Measurements from ENCODE around the gene WDR82. TPM values are rescaled to one million over a fixed set of nuclear protein-coding genes. Genes with fewer than 3 reads are reported as not detected.

Gene WDR82
- total and polyA plus RNA-seq, 2 of the 4 experiments (the other 2 are of a cell fraction): 38.1 to 68.1 TPM

GRCh38 chr3:52256622-52257021 is 21.8 kb downstream of the WDR82 start:
- no peak overlapping the region for H4K5ac ChIP-seq (ENCODE audit: low read depth, low read length)
- DNase-seq: no peak
- no peak overlapping the region for H4K8ac ChIP-seq (ENCODE audit: low read depth in 2 of 2, low read length in 2 of 2)
- no peak overlapping the region for H2BK120ac ChIP-seq (ENCODE audit: low read depth, low read length)
- no peak overlapping the region for H3K23ac ChIP-seq (ENCODE audit: low read depth, low read length)
- H2BK15ac ChIP-seq (ENCODE audit: low read depth, low read length): no peak overlapping the region
- no peak overlapping the region for H3K9ac ChIP-seq (ENCODE audit: low read depth, low read length)
- H3K4ac ChIP-seq (ENCODE audit: low read depth, low read length): no peak overlapping the region
- in situ Hi-C loops (cut with MboI; ENCODE audit: low sequenced_read_pairs) (no loop called here), dilution Hi-C loops (cut with HindIII; ENCODE audit: low sequenced_read_pairs, unreplicated experiment) (no loop called here), intact Hi-C loops (cut with micrococcal nuclease) (no loop called here)
- no peak overlapping the region for H3K18ac ChIP-seq (ENCODE audit: low read depth, low read length)
- peaks cover 15 to 54% of the 10 kb centered on the region in 2 experiments for H3K79me1 ChIP-seq (ENCODE audit: low read depth in 1 of 2, low read length in 2 of 2)
- TF ChIP-seq POLR2A (IDR thresholded peaks at IDR 0.05; ENCODE audit: low read depth, low read length) (no peak), RFX5 (IDR thresholded peaks at IDR 0.05; ENCODE audit: low read depth, low read length) (no peak), ELK1 (IDR thresholded peaks at IDR 0.05; ENCODE audit: borderline replicate concordance, low read depth, low read length) (no peak)
- H2AK5ac ChIP-seq (ENCODE audit: low read depth, low read length): no peak overlapping the region
- H3K27ac ChIP-seq (ENCODE audit: insufficient read depth, low read length): no peak overlapping the region
- POLR2A ChIA-PET (ENCODE audit: unreplicated experiment): interaction anchor here (0.5 kb wide), 1 partner anchor 1993 kb away, joined by 4 read pairs; no protein-coding TSS in a partner anchor
- no peaks in the 10 kb centered on the region for H3K9me1 ChIP-seq (ENCODE audit: insufficient read depth, low read length)
- peaks cover 20% of the 10 kb centered on the region for H4K20me1 ChIP-seq (ENCODE audit: insufficient read depth, low read length)
- H2BK5ac ChIP-seq (ENCODE audit: low read depth, low read length, poor library complexity, severe bottlenecking): no peak overlapping the region
- no peak overlapping the region for H3K14ac ChIP-seq (replicated peaks; ENCODE audit: low read depth, low read length)
- 0 out of 2 replicates have a peak, but pooled peaks cover 2% of the 10 kb centered on the region for H3K4me1 ChIP-seq (ENCODE audit: control insufficient read depth, insufficient read depth, low read length)
- no peak overlapping the region for H2AK9ac ChIP-seq (replicated peaks; ENCODE audit: low read depth, low read length, poor library complexity)
- H3K36me3 ChIP-seq (ENCODE audit: control insufficient read depth, insufficient read depth, low read length): peaks cover 57% of the 10 kb centered on the region
- CTCF ChIA-PET: interaction anchor here (1.1 kb wide), 1 partner anchor 11 kb away, joined by 3 read pairs; no protein-coding TSS in a partner anchor
- WGBS, 2 experiments (ENCODE audit: extremely low coverage in 2 of 2, insufficient read length in 1 of 2): 90% methylated on average over 2 of the region's 4 CpGs; no CpG with 5 or more reads in 1 of the 2 experiments
- H2BK20ac ChIP-seq (ENCODE audit: low read depth, low read length): no peak overlapping the region
- H3K9me3 ChIP-seq (ENCODE audit: control insufficient read depth, insufficient read depth, low read length): no peaks in the 10 kb centered on the region
- H3K4me2 ChIP-seq (ENCODE audit: low read depth, low read length): no peak overlapping the region
- no TSS peak for BruUV-seq (replicated peaks)
- H3K27me3 ChIP-seq (ENCODE audit: control insufficient read depth, insufficient read depth, low read length): no peaks in the 10 kb centered on the region
- ATAC-seq (ENCODE audit: low read depth): no peak
- no peak overlapping the region for H3K56ac ChIP-seq (ENCODE audit: extremely low read depth, insufficient read depth, low read length)
- H3K4me3 ChIP-seq (ENCODE audit: insufficient read depth, low read depth, low read length): no peak overlapping the region
- no peak overlapping the region for H2AFZ ChIP-seq (replicated peaks; ENCODE audit: low read length, poor library complexity)
- no peak overlapping the region for H4K91ac ChIP-seq (ENCODE audit: insufficient read depth, low read depth, low read length)

Data from IMR-90 (cell line).